ENCODE results near the gene MEX3A. TPM values are rescaled to one million over a fixed set of nuclear protein-coding genes. Genes with fewer than 3 reads are reported as not detected.

Gene MEX3A
- total and polyA plus RNA-seq, 2 donors (not counting 3 experiments of a cell fraction or from before 2014, with no cell fraction given) = 20.2 to 23.6 TPM

DNA sequence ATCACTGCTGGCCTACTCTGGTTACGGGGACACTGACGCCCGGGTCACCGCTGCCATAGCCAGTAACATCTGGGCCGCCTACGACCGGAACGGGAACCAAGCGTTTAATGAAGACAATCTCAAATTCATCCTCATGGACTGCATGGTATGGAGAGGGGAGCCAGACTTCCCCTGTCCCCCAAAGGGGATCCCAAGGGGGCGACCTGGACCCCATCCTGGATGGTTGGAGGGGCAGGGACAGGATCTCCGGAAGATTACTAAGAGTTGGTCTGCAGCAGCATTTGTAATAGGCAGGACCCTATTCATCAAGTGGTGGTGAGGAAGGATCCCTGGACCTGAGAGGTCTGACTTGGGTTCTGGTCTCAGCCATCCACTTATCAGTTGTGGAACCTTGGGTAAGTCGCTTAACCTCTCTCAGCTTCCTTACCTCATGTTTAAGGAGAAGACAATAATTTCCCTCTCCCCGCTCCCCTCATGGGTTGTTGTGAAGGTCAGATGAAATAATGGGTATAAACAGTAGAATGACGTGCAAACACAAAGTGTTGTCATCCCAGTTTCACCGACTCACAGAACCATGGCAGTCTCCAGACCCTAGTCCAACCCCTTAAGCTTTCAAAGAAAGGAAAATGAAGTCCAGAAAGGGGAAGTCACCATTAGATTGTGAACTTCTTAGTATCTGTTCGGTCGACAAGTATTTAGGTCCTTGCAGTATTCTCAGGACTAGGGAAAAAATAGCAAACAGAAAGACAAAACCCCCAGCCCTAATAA lies 26.8 kb downstream of the MEX3A start:
- dilution Hi-C loops (cut with MboI; ENCODE audit: extremely low pct_ligation_motif_present, low sequenced_read_pairs) (no loop called here), intact Hi-C loops (cut with micrococcal nuclease) (no loop called here)
- ChIA-PET CTCF (no interaction called here), POLR2A (no interaction called here)
- peak overlapping the region; percentile 57 to 78 (median 74) for H3K4me3 ChIP-seq (replicated peaks in 1 of 3; ENCODE audit: insufficient read depth in 1 of 3, low read depth in 1 of 3, low read length in 3 of 3)
- H4K20me1 ChIP-seq (replicated peaks; ENCODE audit: control insufficient read depth, extremely low read depth, insufficient read depth, low read length) = no peaks in the 10 kb centered on the region
- peaks cover 19% of the 10 kb centered on the region for H3K79me2 ChIP-seq (ENCODE audit: control insufficient read depth, insufficient read depth, low read length)
- DNase-seq (ENCODE audit: low read depth, low spot score) (no peak), FAIRE-seq (peak; percentile 66)
- H3K27me3 ChIP-seq (ENCODE audit: control insufficient read depth in 2 of 2, insufficient read depth in 2 of 2, low read length in 2 of 2) = no peaks in the 10 kb centered on the region
- no peak for TF ChIP-seq FOS (IDR thresholded peaks at IDR 0.05; ENCODE audit: borderline replicate concordance, insufficient read depth, low read length)
- no peak for TF ChIP-seq EZH2 (IDR thresholded peaks at IDR 0.05; ENCODE audit: borderline replicate concordance, low read depth, low read length, severe bottlenecking)
- TF ChIP-seq, protein P1, sequence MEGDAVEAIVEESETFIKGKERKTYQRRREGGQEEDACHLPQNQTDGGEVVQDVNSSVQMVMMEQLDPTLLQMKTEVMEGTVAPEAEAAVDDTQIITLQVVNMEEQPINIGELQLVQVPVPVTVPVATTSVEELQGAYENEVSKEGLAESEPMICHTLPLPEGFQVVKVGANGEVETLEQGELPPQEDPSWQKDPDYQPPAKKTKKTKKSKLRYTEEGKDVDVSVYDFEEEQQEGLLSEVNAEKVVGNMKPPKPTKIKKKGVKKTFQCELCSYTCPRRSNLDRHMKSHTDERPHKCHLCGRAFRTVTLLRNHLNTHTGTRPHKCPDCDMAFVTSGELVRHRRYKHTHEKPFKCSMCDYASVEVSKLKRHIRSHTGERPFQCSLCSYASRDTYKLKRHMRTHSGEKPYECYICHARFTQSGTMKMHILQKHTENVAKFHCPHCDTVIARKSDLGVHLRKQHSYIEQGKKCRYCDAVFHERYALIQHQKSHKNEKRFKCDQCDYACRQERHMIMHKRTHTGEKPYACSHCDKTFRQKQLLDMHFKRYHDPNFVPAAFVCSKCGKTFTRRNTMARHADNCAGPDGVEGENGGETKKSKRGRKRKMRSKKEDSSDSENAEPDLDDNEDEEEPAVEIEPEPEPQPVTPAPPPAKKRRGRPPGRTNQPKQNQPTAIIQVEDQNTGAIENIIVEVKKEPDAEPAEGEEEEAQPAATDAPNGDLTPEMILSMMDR (IDR thresholded peaks at IDR 0.05; ENCODE audit: extremely low read depth in 1 of 2, insufficient read depth in 1 of 2, low read depth in 1 of 2, low read length in 2 of 2) = no peak
- no peak for TF ChIP-seq MYC (IDR thresholded peaks at IDR 0.05; ENCODE audit: low read depth, low read length)
- TF ChIP-seq GATA2 (IDR thresholded peaks at IDR 0.05; ENCODE audit: insufficient read depth, insufficient read length, low read depth, low read length) = no peak
- TF ChIP-seq POLR2AphosphoS5 (IDR thresholded peaks at IDR 0.05; ENCODE audit: insufficient read depth, low read depth, low read length) = no peak
- H3K9ac ChIP-seq (replicated peaks; ENCODE audit: extremely low read depth, insufficient read depth, low read length) = peak overlapping the region; percentile 57
- H3K9me1 ChIP-seq (replicated peaks; ENCODE audit: control insufficient read depth, extremely low read depth, insufficient read depth, low read length) = no peaks in the 10 kb centered on the region
- no peaks in the 10 kb centered on the region for H3K36me3 ChIP-seq (ENCODE audit: control insufficient read depth in 2 of 2, extremely low read depth in 1 of 2, insufficient read depth in 2 of 2, low read length in 2 of 2)
- H3K27ac ChIP-seq (ENCODE audit: insufficient read depth, low read depth, low read length) = no peak overlapping the region
- H3K4me2 ChIP-seq (ENCODE audit: insufficient read depth, low read length) = peak overlapping the region; percentile 75
- peaks cover 15% of the 10 kb centered on the region for H3K4me1 ChIP-seq (ENCODE audit: control insufficient read depth, extremely low read depth, insufficient read depth, low read length)
- peak overlapping the region; percentile 80 for H2AFZ ChIP-seq (ENCODE audit: low read depth, low read length)
- BruUV-seq (replicated peaks) = no TSS peak
- H3K9me3 ChIP-seq (replicated peaks; ENCODE audit: control insufficient read depth, insufficient read depth, low read length) = no peaks in the 10 kb centered on the region

Data from endothelial cell of umbilical vein (primary cell).